ENCODE data around the gene PARD6A. TPM values are rescaled to one million over a fixed set of nuclear protein-coding genes. Genes with fewer than 3 reads are reported as not detected.

PARD6A gene
- total RNA-seq, 1 experiment from 2014 or later = 10.8 TPM

DNA sequence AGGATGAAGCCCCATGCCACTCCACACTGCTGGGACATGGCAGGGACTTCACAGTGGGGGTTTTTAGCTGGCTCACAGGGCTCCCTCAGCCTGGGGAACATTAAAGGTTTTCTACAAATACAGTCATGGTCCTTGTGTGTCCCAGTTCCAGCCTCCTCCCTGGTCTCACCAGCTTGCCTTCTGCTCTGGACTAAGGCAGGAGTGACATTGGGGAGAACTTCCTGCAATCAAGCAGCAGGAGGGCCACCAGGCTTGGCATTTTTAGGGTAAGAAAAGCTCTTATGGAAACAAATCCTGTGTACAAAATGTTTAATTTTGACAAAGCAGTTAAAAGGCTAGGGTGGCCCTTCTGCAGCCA is 1.9 kb downstream of the PARD6A start:
- Histone ChIP-seq H4K8ac (replicated peaks; ENCODE audit: insufficient read length, low read depth, low read length) (no peak overlapping the region), H3K23me2 (ENCODE audit: insufficient read length, low read depth, low read length, poor library complexity, severe bottlenecking) (peaks cover 15% of the 10 kb centered on the region), H3K9ac (ENCODE audit: extremely low read depth, insufficient read length, low read length) (no peak overlapping the region), H3K79me1 (ENCODE audit: insufficient read depth, low read depth, low read length, poor library complexity, severe bottlenecking) (no peaks in the 10 kb centered on the region), H3K14ac (ENCODE audit: insufficient read depth, low read length) (no peak overlapping the region), H3K27me3 (ENCODE audit: insufficient read depth, low read length) (no peaks in the 10 kb centered on the region), H3K9me3 (ENCODE audit: control insufficient read depth, low read depth, low read length) (no peaks in the 10 kb centered on the region), H3K27ac (ENCODE audit: insufficient read length, low read depth, low read length) (no peak overlapping the region), H3T11ph (ENCODE audit: low read length) (no peak overlapping the region), H3K23ac (ENCODE audit: insufficient read length, low read depth, low read length) (no peak overlapping the region), H2BK5ac (ENCODE audit: insufficient read length, low read length) (no peak overlapping the region), H3K4me2 (ENCODE audit: insufficient read depth, insufficient read length, low read length) (no peak overlapping the region), H2BK12ac (ENCODE audit: insufficient read length, low read depth, low read length) (no peak overlapping the region), H2BK20ac (ENCODE audit: low read depth, low read length, poor library complexity, severe bottlenecking) (no peak overlapping the region), H3K79me2 (ENCODE audit: insufficient read depth, low read length) (no peaks in the 10 kb centered on the region), H2BK15ac (ENCODE audit: low read depth, low read length) (no peak overlapping the region), H3K18ac (ENCODE audit: insufficient read length, low read depth, low read length) (no peak overlapping the region), H4K5ac (ENCODE audit: insufficient read length, low read depth, low read length) (no peak overlapping the region), H4K20me1 (ENCODE audit: control insufficient read depth, insufficient read depth, insufficient read length) (no peaks in the 10 kb centered on the region), H2BK120ac (ENCODE audit: low read depth, low read length, poor library complexity, severe bottlenecking) (no peak overlapping the region), H2AFZ (ENCODE audit: low read length) (no peak overlapping the region), H3K56ac (ENCODE audit: insufficient read length, low read depth, low read length) (no peak overlapping the region), H2AK5ac (ENCODE audit: insufficient read length, low read length) (no peak overlapping the region), H3K4me1 (ENCODE audit: insufficient read depth, low read length) (no peaks in the 10 kb centered on the region), H3K4ac (ENCODE audit: low read depth, low read length) (no peak overlapping the region), H4K91ac (ENCODE audit: insufficient read length, low read depth, low read length) (no peak overlapping the region)
- H3K4me1 Mint-ChIP-seq = peaks cover 16 to 34% of the 10 kb centered on the region in 2 experiments
- no peak for DNase-seq
- H3K9me3 Mint-ChIP-seq = no peaks in the 10 kb centered on the region
- H3K36me3 Mint-ChIP-seq (ENCODE audit: insufficient read depth in 1 of 3, low read depth in 3 of 3) = peaks cover 7 to 14% (median 8%) of the 10 kb centered on the region in 3 experiments; a peak in 5 of 7 replicates
- H3K27ac Mint-ChIP-seq = no peak overlapping the region
- no peak overlapping the region; a peak in 1 of 5 replicates for H3K4me3 Mint-ChIP-seq
- TF ChIP-seq, protein P1, sequence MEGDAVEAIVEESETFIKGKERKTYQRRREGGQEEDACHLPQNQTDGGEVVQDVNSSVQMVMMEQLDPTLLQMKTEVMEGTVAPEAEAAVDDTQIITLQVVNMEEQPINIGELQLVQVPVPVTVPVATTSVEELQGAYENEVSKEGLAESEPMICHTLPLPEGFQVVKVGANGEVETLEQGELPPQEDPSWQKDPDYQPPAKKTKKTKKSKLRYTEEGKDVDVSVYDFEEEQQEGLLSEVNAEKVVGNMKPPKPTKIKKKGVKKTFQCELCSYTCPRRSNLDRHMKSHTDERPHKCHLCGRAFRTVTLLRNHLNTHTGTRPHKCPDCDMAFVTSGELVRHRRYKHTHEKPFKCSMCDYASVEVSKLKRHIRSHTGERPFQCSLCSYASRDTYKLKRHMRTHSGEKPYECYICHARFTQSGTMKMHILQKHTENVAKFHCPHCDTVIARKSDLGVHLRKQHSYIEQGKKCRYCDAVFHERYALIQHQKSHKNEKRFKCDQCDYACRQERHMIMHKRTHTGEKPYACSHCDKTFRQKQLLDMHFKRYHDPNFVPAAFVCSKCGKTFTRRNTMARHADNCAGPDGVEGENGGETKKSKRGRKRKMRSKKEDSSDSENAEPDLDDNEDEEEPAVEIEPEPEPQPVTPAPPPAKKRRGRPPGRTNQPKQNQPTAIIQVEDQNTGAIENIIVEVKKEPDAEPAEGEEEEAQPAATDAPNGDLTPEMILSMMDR (conservative IDR thresholded peaks at IDR 0.05) = no peak
- H3K27me3 Mint-ChIP-seq (ENCODE audit: low read depth) = peaks cover 4% of the 10 kb centered on the region
